OCI-LY3 (cell line): ENCODE measurements around the gene TPCN2.

Experiments used
- EZH2phosphoT487 ChIP-seq: fragments of 200-600 bp; shearing (Covaris generic); IDR thresholded peaks from 2 replicates; pipeline ENCODE4 v1.6.1; 2018; ENCODE audit warnings: antibody characterized with exemption, mixed run types, low read depth
- TF ChIP-seq, protein P1 (sequence below): fragments of 200-600, 300-600 bp; sonication (generic); IDR thresholded peaks from 2 replicates; pipeline ENCODE4 v1.5.1; 2014; ENCODE audit warnings: antibody characterized with exemption, low read length, low read depth

GRCh38 chr11:69116671-69117070 is 67.9 kb downstream of the TPCN2 start:
- TF ChIP-seq, protein P1, sequence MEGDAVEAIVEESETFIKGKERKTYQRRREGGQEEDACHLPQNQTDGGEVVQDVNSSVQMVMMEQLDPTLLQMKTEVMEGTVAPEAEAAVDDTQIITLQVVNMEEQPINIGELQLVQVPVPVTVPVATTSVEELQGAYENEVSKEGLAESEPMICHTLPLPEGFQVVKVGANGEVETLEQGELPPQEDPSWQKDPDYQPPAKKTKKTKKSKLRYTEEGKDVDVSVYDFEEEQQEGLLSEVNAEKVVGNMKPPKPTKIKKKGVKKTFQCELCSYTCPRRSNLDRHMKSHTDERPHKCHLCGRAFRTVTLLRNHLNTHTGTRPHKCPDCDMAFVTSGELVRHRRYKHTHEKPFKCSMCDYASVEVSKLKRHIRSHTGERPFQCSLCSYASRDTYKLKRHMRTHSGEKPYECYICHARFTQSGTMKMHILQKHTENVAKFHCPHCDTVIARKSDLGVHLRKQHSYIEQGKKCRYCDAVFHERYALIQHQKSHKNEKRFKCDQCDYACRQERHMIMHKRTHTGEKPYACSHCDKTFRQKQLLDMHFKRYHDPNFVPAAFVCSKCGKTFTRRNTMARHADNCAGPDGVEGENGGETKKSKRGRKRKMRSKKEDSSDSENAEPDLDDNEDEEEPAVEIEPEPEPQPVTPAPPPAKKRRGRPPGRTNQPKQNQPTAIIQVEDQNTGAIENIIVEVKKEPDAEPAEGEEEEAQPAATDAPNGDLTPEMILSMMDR, result no peak
- no peak for TF ChIP-seq EZH2phosphoT487
